Neural crest cell (in vitro differentiated cells): ENCODE measurements around the gene SIPA1L3. TPM values are rescaled to one million over a fixed set of nuclear protein-coding genes. Genes with fewer than 3 reads are reported as not detected.

ENCODE experiments used
- DNase-seq: peaks from one replicate; pipeline ENCODE4 v3.0.0; 2021; ENCODE audit warnings: low read depth, mixed read lengths, low spot score
- H3K27ac Mint-ChIP-seq: one replicate; pipeline ENCODE4 v1.8.0; 2021; ENCODE audit warnings: mild to moderate bottlenecking, mixed read lengths; ENCODE audit not compliant: unreplicated experiment
- H3K27me3 Mint-ChIP-seq: 2 replicates; pipeline ENCODE4 v1.8.0; 2021; ENCODE audit warnings: low read depth, mild to moderate bottlenecking, mixed read lengths
- H3K36me3 Mint-ChIP-seq: 2 replicates; pipeline ENCODE4 v1.8.0; 2021; ENCODE audit warnings: low read depth, mild to moderate bottlenecking, mixed read lengths
- H3K4me1 Mint-ChIP-seq: 2 replicates; pipeline ENCODE4 v1.8.0; 2021; ENCODE audit warnings: mixed read lengths
- H3K4me3 Mint-ChIP-seq: one replicate; pipeline ENCODE4 v1.8.0; 2021; ENCODE audit warnings: mild to moderate bottlenecking, mixed read lengths
- H3K9me3 Mint-ChIP-seq: 2 replicates; pipeline ENCODE4 v1.8.0; 2021; ENCODE audit warnings: mixed read lengths
- total RNA-seq: library from RNA; stranded (reverse); gene quantifications from 2 replicates; pipeline ENCODE4 v1.2.1, GENCODE V29; 2021
- TF ChIP-seq, protein P1 (sequence below): fragments of 200-600 bp; sonication (generic); conservative IDR thresholded peaks from 2 replicates; pipeline ENCODE4 v1.5.0; 2021; ENCODE audit warnings: antibody characterized with exemption, mild to moderate bottlenecking

Gene SIPA1L3
- total RNA-seq, 1 donor from 2014 or later: 41.2 TPM

DNA sequence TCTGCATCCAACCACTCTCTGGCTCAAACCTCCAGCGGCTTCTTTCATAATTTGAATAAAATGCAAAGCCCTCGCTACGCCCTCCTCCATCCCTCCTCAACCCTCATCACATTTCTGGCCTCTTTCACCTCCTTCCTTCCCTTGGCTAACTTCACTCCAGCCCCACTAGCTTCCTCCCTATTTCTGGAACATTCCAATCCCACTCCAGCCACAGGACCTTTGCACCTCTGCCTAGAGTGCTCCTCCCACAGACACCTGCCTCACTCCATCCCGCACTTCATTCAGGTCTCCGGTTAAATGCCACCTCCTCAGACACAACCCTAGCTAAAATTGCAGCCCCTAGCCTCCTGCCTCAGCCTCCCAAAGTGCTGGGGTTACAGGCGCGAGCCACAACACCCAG lies 324.9 kb downstream of the SIPA1L3 start:
- H3K36me3 Mint-ChIP-seq: no peaks in the 10 kb centered on the region
- no peak for DNase-seq
- peaks cover 23% of the 10 kb centered on the region for H3K4me1 Mint-ChIP-seq
- TF ChIP-seq, protein P1, sequence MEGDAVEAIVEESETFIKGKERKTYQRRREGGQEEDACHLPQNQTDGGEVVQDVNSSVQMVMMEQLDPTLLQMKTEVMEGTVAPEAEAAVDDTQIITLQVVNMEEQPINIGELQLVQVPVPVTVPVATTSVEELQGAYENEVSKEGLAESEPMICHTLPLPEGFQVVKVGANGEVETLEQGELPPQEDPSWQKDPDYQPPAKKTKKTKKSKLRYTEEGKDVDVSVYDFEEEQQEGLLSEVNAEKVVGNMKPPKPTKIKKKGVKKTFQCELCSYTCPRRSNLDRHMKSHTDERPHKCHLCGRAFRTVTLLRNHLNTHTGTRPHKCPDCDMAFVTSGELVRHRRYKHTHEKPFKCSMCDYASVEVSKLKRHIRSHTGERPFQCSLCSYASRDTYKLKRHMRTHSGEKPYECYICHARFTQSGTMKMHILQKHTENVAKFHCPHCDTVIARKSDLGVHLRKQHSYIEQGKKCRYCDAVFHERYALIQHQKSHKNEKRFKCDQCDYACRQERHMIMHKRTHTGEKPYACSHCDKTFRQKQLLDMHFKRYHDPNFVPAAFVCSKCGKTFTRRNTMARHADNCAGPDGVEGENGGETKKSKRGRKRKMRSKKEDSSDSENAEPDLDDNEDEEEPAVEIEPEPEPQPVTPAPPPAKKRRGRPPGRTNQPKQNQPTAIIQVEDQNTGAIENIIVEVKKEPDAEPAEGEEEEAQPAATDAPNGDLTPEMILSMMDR: no peak
- H3K9me3 Mint-ChIP-seq: no peaks in the 10 kb centered on the region
- H3K27ac Mint-ChIP-seq: no peak overlapping the region
- H3K4me3 Mint-ChIP-seq: peak overlapping the region; percentile 43
- H3K27me3 Mint-ChIP-seq: peaks cover 26% of the 10 kb centered on the region

DNA sequence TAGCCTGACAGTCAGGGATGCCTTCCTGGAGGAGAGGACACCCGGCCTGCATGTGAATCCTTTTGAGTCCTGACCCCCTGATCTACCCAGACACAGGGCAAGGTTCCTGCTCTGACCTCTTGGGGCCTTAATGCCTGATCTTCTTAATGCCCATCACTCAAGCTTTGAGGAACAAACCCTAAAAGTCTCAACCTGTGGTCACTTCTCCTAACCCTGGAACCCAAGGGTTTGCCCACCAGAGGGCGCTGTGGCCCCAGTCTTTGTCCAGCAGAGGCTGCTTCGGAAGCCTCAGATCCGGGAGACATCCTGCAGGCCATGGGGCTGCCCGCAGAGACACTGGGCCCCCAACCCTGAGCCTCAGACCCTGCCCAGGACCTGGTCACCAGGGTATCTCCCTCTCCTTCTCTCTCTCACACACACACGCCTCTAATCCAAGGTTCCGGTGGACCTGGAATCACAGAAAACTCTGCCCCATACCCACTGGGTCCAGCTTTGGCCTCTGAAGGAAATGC lies 326.8 kb downstream of the SIPA1L3 start:
- peak overlapping the region; percentile 79 for H3K4me3 Mint-ChIP-seq
- TF ChIP-seq, protein P1: peak; percentile 89
- H3K4me1 Mint-ChIP-seq: peaks cover 11% of the 10 kb centered on the region
- H3K9me3 Mint-ChIP-seq: no peaks in the 10 kb centered on the region
- H3K36me3 Mint-ChIP-seq: no peaks in the 10 kb centered on the region
- DNase-seq: peak; percentile 94
- no peak overlapping the region for H3K27ac Mint-ChIP-seq
- H3K27me3 Mint-ChIP-seq: peaks cover 26% of the 10 kb centered on the region

DNA sequence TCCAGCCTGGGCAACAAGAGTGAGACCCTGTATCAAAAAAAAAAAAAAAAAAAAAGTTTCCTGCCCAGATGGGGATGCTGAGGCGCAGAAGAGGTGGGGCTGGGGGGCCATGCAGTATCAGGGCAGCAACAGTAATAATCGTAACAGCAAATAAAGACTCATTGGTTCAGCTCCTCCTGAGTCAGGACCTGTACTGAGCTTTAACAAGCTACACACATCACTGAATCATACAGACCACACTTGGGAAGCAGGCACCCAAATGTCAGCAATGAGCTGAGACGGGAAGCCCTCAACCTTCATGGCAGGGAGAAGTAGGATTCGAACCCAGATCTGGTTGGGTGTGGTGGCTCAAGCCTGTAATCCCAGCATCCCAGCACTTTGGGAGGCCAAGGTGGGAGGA lies 327.6 kb downstream of the SIPA1L3 start:
- TF ChIP-seq, protein P1: no peak
- no peaks in the 10 kb centered on the region for H3K9me3 Mint-ChIP-seq
- no peak for DNase-seq
- peaks cover 26% of the 10 kb centered on the region for H3K27me3 Mint-ChIP-seq
- H3K4me3 Mint-ChIP-seq: no peak overlapping the region
- no peak overlapping the region for H3K27ac Mint-ChIP-seq
- H3K36me3 Mint-ChIP-seq: no peaks in the 10 kb centered on the region
- H3K4me1 Mint-ChIP-seq: peaks cover 11% of the 10 kb centered on the region

DNA sequence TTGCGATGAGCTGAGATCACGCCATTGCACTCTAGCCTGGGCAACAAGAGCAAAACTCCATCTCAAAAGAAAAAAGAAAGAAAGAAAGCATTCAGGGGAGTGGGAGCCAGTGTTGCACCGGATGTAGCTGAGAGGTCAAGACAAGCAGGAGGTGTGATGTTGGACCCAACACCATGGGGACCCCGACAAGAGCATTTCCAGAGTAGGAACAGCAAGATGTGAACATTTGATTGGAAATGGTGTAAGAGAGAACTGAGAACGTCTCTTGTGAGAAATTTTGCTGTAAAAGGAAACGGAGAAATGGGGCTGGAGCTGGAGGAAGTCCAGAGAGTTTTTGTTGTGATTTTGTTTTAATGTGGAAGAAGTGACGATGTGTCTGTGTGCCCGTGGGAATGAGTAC lies 332.8 kb downstream of the SIPA1L3 start:
- H3K27ac Mint-ChIP-seq: peak overlapping the region; percentile 9
- peaks cover 5% of the 10 kb centered on the region for H3K27me3 Mint-ChIP-seq
- H3K9me3 Mint-ChIP-seq: no peaks in the 10 kb centered on the region
- TF ChIP-seq, protein P1: no peak
- no peak overlapping the region for H3K4me3 Mint-ChIP-seq
- DNase-seq: no peak
- H3K36me3 Mint-ChIP-seq: no peaks in the 10 kb centered on the region
- H3K4me1 Mint-ChIP-seq: peaks cover 5% of the 10 kb centered on the region

DNA sequence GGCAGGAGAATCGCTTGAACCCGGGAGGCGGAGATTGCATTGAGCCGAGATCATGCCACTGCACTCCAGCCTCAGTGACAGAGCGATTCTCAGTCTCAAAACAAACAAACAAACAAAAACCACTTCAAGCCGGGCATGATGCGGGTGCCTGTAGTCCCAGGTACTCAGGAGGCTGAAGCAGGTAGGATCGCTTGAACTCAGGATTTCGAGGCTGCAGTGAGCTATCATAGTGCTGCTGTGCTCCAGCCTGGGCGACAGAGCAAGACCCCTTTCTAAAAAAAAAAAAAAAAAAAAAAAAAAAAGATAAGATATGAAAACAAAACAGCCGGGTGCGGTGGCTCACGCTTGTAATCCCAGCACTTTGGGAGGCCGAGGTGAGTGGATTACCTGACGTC lies 336.3 kb downstream of the SIPA1L3 start:
- Mint-ChIP-seq H3K4me1 (peaks cover 5% of the 10 kb centered on the region), H3K4me3 (no peak overlapping the region), H3K9me3 (no peaks in the 10 kb centered on the region), H3K36me3 (no peaks in the 10 kb centered on the region), H3K27ac (no peak overlapping the region), H3K27me3 (peaks cover 12% of the 10 kb centered on the region)
- TF ChIP-seq, protein P1: no peak
- no peak for DNase-seq
